Natural killer cell (primary cell): ENCODE results near the gene LTN1. TPM values are rescaled to one million over a fixed set of nuclear protein-coding genes. Genes with fewer than 3 reads are reported as not detected.
A peak's percentile ranks its signal among the peaks of the same experiment; 100 is the strongest.
"Not testable (repeated sequence)": the region's sequence is repeated elsewhere in the genome, so short reads cannot be mapped to it uniquely, and the experiment has no call there.

ENCODE experiments used
- ATAC-seq, 3 donors: fragments of 150-1000 bp in 2 of 3; fragments of 200-7000 bp in 1 of 3; cut with Tn5 transposase; 1 replicate in 1 of 3; 2 replicates in 2 of 3; pipeline ENCODE4 v1.10.0; 2021; ENCODE audit warnings: mild to moderate bottlenecking in 2 of 3, moderate library complexity in 2 of 3
- DNase-seq, 2 donors: peaks; one replicate each; pipeline versions ENCODE4 v3.0.0 to v3.0.0-alpha.2; 2013 to 2021; ENCODE audit warnings: mixed read lengths in 1 of 2
- H3K27ac ChIP-seq: one replicate; pipeline ENCODE4 v1.5.1; 2013; ENCODE audit warnings: mild to moderate bottlenecking, low read length
- H3K27me3 ChIP-seq: one replicate; pipeline ENCODE4 v1.6.1; 2013; ENCODE audit warnings: low read length; ENCODE audit not compliant: control insufficient read depth, insufficient read depth
- H3K36me3 ChIP-seq: one replicate; pipeline ENCODE4 v1.6.1; 2013; ENCODE audit warnings: low read length; ENCODE audit not compliant: control insufficient read depth, insufficient read depth
- H3K4me1 ChIP-seq: one replicate; pipeline ENCODE4 v1.6.1; 2013; ENCODE audit warnings: low read length; ENCODE audit not compliant: control insufficient read depth, insufficient read depth
- H3K4me3 ChIP-seq: one replicate; pipeline ENCODE4 v1.5.1; 2013; ENCODE audit warnings: low read length
- H3K9me3 ChIP-seq: one replicate; pipeline ENCODE4 v1.6.1; 2013; ENCODE audit warnings: low read length; ENCODE audit not compliant: control insufficient read depth, insufficient read depth
- H3K27ac Mint-ChIP-seq, 2 donors: one replicate each; pipeline ENCODE4 v1.8.0; 2022; ENCODE audit warnings: mild to moderate bottlenecking in 2 of 2, mixed read lengths in 2 of 2, moderate library complexity in 1 of 2
- H3K27me3 Mint-ChIP-seq, 2 donors: one replicate each; pipeline ENCODE4 v1.8.0; 2022; ENCODE audit warnings: low read depth in 2 of 2, mixed read lengths in 2 of 2
- H3K36me3 Mint-ChIP-seq: one replicate; pipeline ENCODE4 v1.8.0; 2022; ENCODE audit warnings: mixed read lengths
- H3K4me1 Mint-ChIP-seq, 2 donors: one replicate each; pipeline ENCODE4 v1.8.0; 2022; ENCODE audit warnings: mixed read lengths in 2 of 2
- H3K4me3 Mint-ChIP-seq: one replicate; pipeline ENCODE4 v1.8.0; 2022; ENCODE audit warnings: mild to moderate bottlenecking, moderate library complexity, mixed read lengths
- H3K9me3 Mint-ChIP-seq, 2 donors: one replicate each; pipeline ENCODE4 v1.8.0; 2022; ENCODE audit warnings: mixed read lengths in 2 of 2
- CTCF ChIP-seq: fragments of 200-600 bp; IDR thresholded peaks from one replicate; pipeline ENCODE4 v1.8.0; 2022; ENCODE audit warnings: antibody characterized with exemption
- WGBS: methylation state at CpG from one replicate; pipeline ENCODE4 v1.1.7; 2013; ENCODE audit warnings: missing lambda C conversion rate; ENCODE audit not compliant: insufficient coverage; 5-methylcytosine and 5-hydroxymethylcytosine counted together
- intact Hi-C: fragments of 100-400 bp; cut with micrococcal nuclease; formaldehyde crosslinking; loops from one replicate; pipeline ENCODE4 v1.14.2; 2022
- total RNA-seq, 4 donors: library from RNA; stranded (reverse); fragments of 120-200 nt in 1 of 4; gene quantifications; one replicate each; pipeline versions ENCODE4 v1.2.3 to v1.2.4, GENCODE V29; 2013 to 2022

Gene LTN1
- total RNA-seq, 3 donors from 2014 or later (not counting 1 experiment from before 2014, with no cell fraction given): 33.7 to 43.1 (median 35.0) TPM

GRCh38 chr21:28993293-28993629 lies 584 bp upstream of the LTN1 start:
- no peaks in the 10 kb centered on the region for H3K27me3 ChIP-seq
- Mint-ChIP-seq H3K4me3 (peak overlapping the region; percentile 99), H3K4me1 (peaks cover 29 to 36% of the 10 kb centered on the region in 2 donors), H3K27me3 (no peaks in the 10 kb centered on the region), H3K36me3 (no peaks in the 10 kb centered on the region), H3K9me3 (no peaks in the 10 kb centered on the region), H3K27ac (peak overlapping the region; percentile 95 to 98)
- peak overlapping the region; percentile 33 for H3K4me3 ChIP-seq
- peaks cover 10% of the 10 kb centered on the region for H3K4me1 ChIP-seq
- intact Hi-C loops: loop anchor here (1.0 to 2.0 kb wide), 2 partner anchors 9 to 80 kb away; partner anchors contain the start of gene CCT8
- H3K36me3 ChIP-seq: no peaks in the 10 kb centered on the region
- no peak for TF ChIP-seq CTCF
- H3K27ac ChIP-seq: peak overlapping the region; percentile 90
- H3K9me3 ChIP-seq: no peaks in the 10 kb centered on the region
- ATAC-seq: no peak
- 80% methylated on average over 1 of the region's 4 CpGs for WGBS
- DNase-seq: no peak

- H3K9me3 ChIP-seq: no peaks in the 10 kb centered on the region
- no peaks in the 10 kb centered on the region for H3K27me3 Mint-ChIP-seq
These were observed 684 bp downstream of the LTN1 start for GRCh38 chr21:28991861-28992525.

GRCh38 chr21:28988146-28988545 lies 4.5 kb downstream of the LTN1 start:
- H3K4me1 Mint-ChIP-seq: peaks cover 33 to 40% of the 10 kb centered on the region in 2 donors
- ATAC-seq, H3K27ac Mint-ChIP-seq, H3K4me3 Mint-ChIP-seq, H3K27me3 Mint-ChIP-seq, H3K27me3 ChIP-seq, H3K36me3 Mint-ChIP-seq, intact Hi-C loops, H3K27ac ChIP-seq, DNase-seq, H3K9me3 Mint-ChIP-seq, H3K9me3 ChIP-seq, H3K4me3 ChIP-seq, H3K4me1 ChIP-seq: not testable (repeated sequence)
- peaks cover 31% of the 10 kb centered on the region for H3K36me3 ChIP-seq
- 100% methylated on average over 4 of the region's 6 CpGs for WGBS

More at GRCh38 chr21:28991861-28992525, 684 bp downstream of the LTN1 start:
- H3K4me3 ChIP-seq: peak overlapping the region; percentile 89
- no peak for DNase-seq
- TF ChIP-seq CTCF: no peak
- peaks cover 29 to 36% of the 10 kb centered on the region in 2 donors for H3K4me1 Mint-ChIP-seq
- no peaks in the 10 kb centered on the region for H3K27me3 ChIP-seq
- intact Hi-C loops: loop anchor here (1.0 to 2.0 kb wide), 2 partner anchors 32 to 81 kb away; partner anchors contain the start of genes CCT8 and USP16
- WGBS: 9% methylated on average over 13 of the region's 14 CpGs
- no peaks in the 10 kb centered on the region for H3K36me3 ChIP-seq
- no peaks in the 10 kb centered on the region for H3K36me3 Mint-ChIP-seq
- peak overlapping the region; percentile 90 for H3K27ac ChIP-seq
- H3K4me3 Mint-ChIP-seq: peak overlapping the region; percentile 99
- no peaks in the 10 kb centered on the region for H3K9me3 Mint-ChIP-seq
- ATAC-seq: no peak
- peak overlapping the region; percentile 95 to 98 for H3K27ac Mint-ChIP-seq
- peaks cover 10% of the 10 kb centered on the region for H3K4me1 ChIP-seq

GRCh38 chr21:28986677-28987076 lies 6.0 kb downstream of the LTN1 start:
- 96% methylated on average over 4 of the region's 4 CpGs for WGBS
- Histone ChIP-seq H3K4me3 (no peak overlapping the region), H3K4me1 (peaks cover 4% of the 10 kb centered on the region), H3K36me3 (peaks cover 44% of the 10 kb centered on the region), H3K27me3 (no peaks in the 10 kb centered on the region), H3K9me3 (no peaks in the 10 kb centered on the region), H3K27ac (no peak overlapping the region)
- DNase-seq (no peak), ATAC-seq (no peak)
- no peak for TF ChIP-seq CTCF
- H3K27me3 Mint-ChIP-seq: no peaks in the 10 kb centered on the region
- H3K9me3 Mint-ChIP-seq: no peaks in the 10 kb centered on the region
- peaks cover 7% of the 10 kb centered on the region for H3K36me3 Mint-ChIP-seq
- no peak overlapping the region for H3K4me3 Mint-ChIP-seq
- intact Hi-C loops: no loop called here
- H3K4me1 Mint-ChIP-seq: peaks cover 18 to 27% of the 10 kb centered on the region in 2 donors
- no peak overlapping the region for H3K27ac Mint-ChIP-seq
